ENCODE measurements around the gene PARD3B.

- TF ChIP-seq POLR2A (IDR thresholded peaks at IDR 0.05; ENCODE audit: control extremely low read depth in 1 of 2, low read depth in 2 of 2, low read length in 2 of 2) (no peak), MAX (IDR thresholded peaks at IDR 0.05) (no peak)
These were observed 864.1 kb downstream of the PARD3B start for GRCh38 chr2:205409411-205409810.

All from H1 (cell line).